GM12875 (cell line): ENCODE measurements around the gene GK.
"Not testable (repeated sequence)": the region's sequence is repeated elsewhere in the genome, so short reads cannot be mapped to it uniquely, and the experiment has no call there.

ENCODE experiments used
- H3K4me3 ChIP-seq: one replicate; pipeline ENCODE4 v1.5.1; 2011; ENCODE audit warnings: low read depth, low read length, control low read depth
- CTCF ChIP-seq: IDR thresholded peaks from 2 replicates; pipeline ENCODE4 v1.5.1; 2011; ENCODE audit warnings: low read depth, mild to moderate bottlenecking, control low read depth, inconsistent platforms, low read length, moderate library complexity, borderline replicate concordance; ENCODE audit not compliant: insufficient read depth

GK gene

GRCh38 chrX:30620125-30620524 is 33.1 kb upstream of the GK start:
- TF ChIP-seq CTCF, result no peak
- no peak overlapping the region for H3K4me3 ChIP-seq

GRCh38 chrX:30620980-30621618 is 32.1 kb upstream of the GK start:
- no peak overlapping the region for H3K4me3 ChIP-seq
- TF ChIP-seq CTCF, result no peak

- TF ChIP-seq CTCF, result no peak
- H3K4me3 ChIP-seq, result no peak overlapping the region
These were observed 30.9 kb upstream of the GK start for GRCh38 chrX:30622361-30622760.

GRCh38 chrX:30626402-30626801 is 26.8 kb upstream of the GK start:
- no peak for TF ChIP-seq CTCF
- H3K4me3 ChIP-seq, result no peak overlapping the region

GRCh38 chrX:30627818-30628652 is 25.2 kb upstream of the GK start:
- H3K4me3 ChIP-seq, result no peak overlapping the region

GRCh38 chrX:30634070-30634469 is 19.2 kb upstream of the GK start:
- H3K4me3 ChIP-seq, result not testable (repeated sequence)

More at GRCh38 chrX:30627818-30628652, 25.2 kb upstream of the GK start:
- no peak for TF ChIP-seq CTCF

- no peak for TF ChIP-seq CTCF
- H3K4me3 ChIP-seq, result no peak overlapping the region
These were observed 17.6 kb upstream of the GK start for GRCh38 chrX:30635630-30636029.
